PC-3 (cell line): ENCODE measurements around the gene CLIP1. TPM values are rescaled to one million over a fixed set of nuclear protein-coding genes. Genes with fewer than 3 reads are reported as not detected.

ENCODE experiments used
- ATAC-seq: fragments of 200-7000 bp; cut with Tn5 transposase; 2 replicates; pipeline ENCODE4 v1.9.1; 2020; ENCODE audit warnings: mild to moderate bottlenecking, moderate library complexity
- BruUV-seq: library from RNA; stranded (reverse); fragments of 400-500 nt; replicated peaks from 2 replicates; lab custom pipeline; 2021; lab: Mats Ljungman, UMichigan
- CTCF ChIA-PET: fragments of 300-600 bp; sonication (Branson Sonifier 250); formaldehyde crosslinking; loops from one replicate; lab custom pipeline; 2022; ENCODE audit warnings: antibody characterized with exemption; lab: Charles Lee
- POLR2A ChIA-PET: fragments of 300-600 bp; sonication (Branson Sonifier 250); formaldehyde crosslinking; loops from one replicate; lab custom pipeline; 2022; ENCODE audit warnings: antibody characterized with exemption; ENCODE audit not compliant: unreplicated experiment; lab: Charles Lee
- DNase-seq: peaks from one replicate; pipeline ENCODE4 v3.0.0-alpha.2; 2015
- H2AFZ ChIP-seq: fragments of 300-600 bp; sonication (generic); 2 replicates; pipeline ENCODE4 v1.6.0; 2016; ENCODE audit warnings: antibody characterized with exemption, low read length
- H3F3A ChIP-seq: fragments of 300-600 bp; sonication (generic); one replicate; pipeline ENCODE4 v1.6.0; 2017; ENCODE audit warnings: antibody characterized with exemption, low read length, control low read depth, mild to moderate bottlenecking; ENCODE audit not compliant: unreplicated experiment
- H3K27ac ChIP-seq: fragments of 300-600 bp; sonication (generic); 2 replicates; pipeline ENCODE4 v1.5.1; 2016; ENCODE audit warnings: mild to moderate bottlenecking, low read length
- H3K27me3 ChIP-seq: fragments of 300-600 bp; sonication (generic); 2 replicates; pipeline ENCODE4 v1.6.1; 2016; ENCODE audit warnings: low read length, mixed read lengths
- H3K36me3 ChIP-seq: fragments of 300-600 bp; sonication (generic); 2 replicates; pipeline ENCODE4 v1.6.1; 2016; ENCODE audit warnings: low read depth, mixed run types, low read length, mixed read lengths
- H3K4me1 ChIP-seq: fragments of 300-600 bp; sonication (generic); 2 replicates; pipeline ENCODE4 v1.5.1; 2016; ENCODE audit warnings: low read length; ENCODE audit not compliant: insufficient read depth
- H3K4me2 ChIP-seq: fragments of 300-600 bp; sonication (generic); 2 replicates; pipeline ENCODE4 v1.6.0; 2016; ENCODE audit warnings: low read length
- H3K4me3 ChIP-seq: fragments of 300-600 bp; sonication (generic); 2 replicates; pipeline ENCODE4 v1.5.1; 2016; ENCODE audit warnings: mild to moderate bottlenecking, low read length, mixed read lengths
- H3K79me2 ChIP-seq: fragments of 300-600 bp; sonication (generic); 2 replicates; pipeline ENCODE4 v1.6.1; 2017; ENCODE audit warnings: low read length, mixed read lengths
- H3K9ac ChIP-seq: fragments of 300-600 bp; sonication (generic); 2 replicates; pipeline ENCODE4 v1.6.0; 2016; ENCODE audit warnings: mild to moderate bottlenecking, low read length
- H3K9me2 ChIP-seq: fragments of 300-600 bp; sonication (generic); replicated peaks from 2 replicates; pipeline ENCODE4 v1.6.1; 2016; ENCODE audit warnings: mixed run types, low read length, mixed read lengths
- H3K9me3 ChIP-seq: fragments of 300-600 bp; sonication (generic); 2 replicates; pipeline ENCODE4 v1.6.1; 2016; ENCODE audit warnings: low read length, mixed read lengths
- H4K20me1 ChIP-seq: fragments of 300-600 bp; sonication (generic); 2 replicates; pipeline ENCODE4 v1.6.1; 2016; ENCODE audit warnings: low read length, mixed read lengths
- CTCF ChIP-seq: fragments of 300-600 bp; sonication (generic); conservative IDR thresholded peaks from 2 replicates; pipeline ENCODE4 v1.5.1; 2017; ENCODE audit warnings: antibody characterized with exemption, low read depth, mild to moderate bottlenecking, low read length
- EZH2 ChIP-seq: fragments of 300-600 bp; sonication (generic); IDR thresholded peaks from one replicate; pipeline ENCODE4 v1.6.1; 2017; ENCODE audit warnings: antibody characterized with exemption, mild to moderate bottlenecking, low read length; ENCODE audit not compliant: unreplicated experiment
- EZH2phosphoT487 ChIP-seq: fragments of 300-600 bp; sonication (generic); IDR thresholded peaks from 2 replicates; pipeline ENCODE4 v1.6.1; 2018; ENCODE audit warnings: mild to moderate bottlenecking, antibody characterized with exemption, low read length, borderline replicate concordance
- intact Hi-C: fragments of 100-400 bp; cut with micrococcal nuclease; formaldehyde crosslinking; loops from 2 replicates; pipeline ENCODE4 v1.9.0; 2023
- total RNA-seq: library from RNA; depleted of rRNA; stranded (reverse); fragments of >200 nt; gene quantifications from 2 replicates; pipeline ENCODE4 v1.2.3, GENCODE V29; 2014

The CLIP1 gene
- total RNA-seq, 1 experiment from 2014 or later = 46.4 TPM

GRCh38 chr12:122336015-122336946, 86.2 kb downstream of the CLIP1 start:
- H3K9me3 ChIP-seq = no peaks in the 10 kb centered on the region
- no peaks in the 10 kb centered on the region for H3K9me2 ChIP-seq
- peaks cover 36% of the 10 kb centered on the region for H3K36me3 ChIP-seq
- H3K4me2 ChIP-seq = no peak overlapping the region
- H4K20me1 ChIP-seq = no peaks in the 10 kb centered on the region
- H3F3A ChIP-seq = peaks cover 3% of the 10 kb centered on the region
- H3K27me3 ChIP-seq = no peaks in the 10 kb centered on the region
- ChIA-PET POLR2A (no interaction called here), CTCF (interaction anchor here (0.5 to 1.1 kb wide), 7 partner anchors 19 to 490 kb away, joined by 3 to 11 read pairs (median 5); no protein-coding TSS in a partner anchor)
- H3K4me3 ChIP-seq = no peak overlapping the region
- intact Hi-C loops = loop anchor here (1.0 kb wide), 1 partner anchor 135 kb away; no protein-coding TSS in a partner anchor
- H2AFZ ChIP-seq = no peak overlapping the region
- H3K4me1 ChIP-seq = no peaks in the 10 kb centered on the region
- H3K79me2 ChIP-seq = no peaks in the 10 kb centered on the region
- BruUV-seq = no TSS peak
- TF ChIP-seq EZH2phosphoT487 = no peak
- no peak for TF ChIP-seq EZH2
- TF ChIP-seq CTCF = peak; percentile 95
- DNase-seq = peak; percentile 36
- ATAC-seq = peak; percentile 62
- no peak overlapping the region for H3K9ac ChIP-seq
- H3K27ac ChIP-seq = no peak overlapping the region

- Histone ChIP-seq H3K79me2 (no peaks in the 10 kb centered on the region), H2AFZ (no peak overlapping the region), H3K27me3 (no peaks in the 10 kb centered on the region), H3K9me3 (no peaks in the 10 kb centered on the region), H3K9ac (no peak overlapping the region), H4K20me1 (no peaks in the 10 kb centered on the region), H3K27ac (no peak overlapping the region), H3K4me3 (no peak overlapping the region), H3K4me1 (no peaks in the 10 kb centered on the region), H3K4me2 (no peak overlapping the region), H3F3A (peaks cover 3% of the 10 kb centered on the region), H3K9me2 (no peaks in the 10 kb centered on the region), H3K36me3 (peaks cover 39% of the 10 kb centered on the region)
- DNase-seq (no peak), ATAC-seq (no peak)
- ChIA-PET CTCF (no interaction called here), POLR2A (interaction anchor here (0.5 kb wide), 1 partner anchor 509 kb away, joined by 3 read pairs; no protein-coding TSS in a partner anchor)
- TF ChIP-seq EZH2phosphoT487 = no peak
- no peak for TF ChIP-seq EZH2
- no peak for TF ChIP-seq CTCF
- BruUV-seq = no TSS peak
- intact Hi-C loops = no loop called here
Observed at GRCh38 chr12:122333142-122334087, 89.1 kb downstream of the CLIP1 start.
